Stomach smooth muscle (tissue), 2 donors: ENCODE measurements around the gene CKMT2.

Experiments used
- H3K27ac ChIP-seq: one replicate; pipeline ENCODE4 v1.7.0; 2013; ENCODE audit warnings: mild to moderate bottlenecking, low read length, inconsistent platforms
- H3K27me3 ChIP-seq, 2 donors: one replicate each; pipeline ENCODE4 v1.7.0; 2013; ENCODE audit warnings: low read length in 2 of 2; ENCODE audit not compliant: insufficient read depth in 2 of 2, control insufficient read depth in 1 of 2
- H3K36me3 ChIP-seq, 2 donors: one replicate each; pipeline ENCODE4 v1.7.0; 2013; ENCODE audit warnings: low read length in 2 of 2; ENCODE audit not compliant: control insufficient read depth in 2 of 2, insufficient read depth in 2 of 2
- H3K4me1 ChIP-seq: one replicate; pipeline ENCODE4 v1.7.0; 2013; ENCODE audit warnings: low read length; ENCODE audit not compliant: control insufficient read depth, insufficient read depth
- H3K4me3 ChIP-seq, 2 donors: one replicate each; pipeline ENCODE4 v1.7.0; 2013; ENCODE audit warnings: low read length in 2 of 2
- H3K9ac ChIP-seq, 2 donors: one replicate each; pipeline ENCODE4 v1.7.0; 2013; ENCODE audit warnings: low read length in 2 of 2, mild to moderate bottlenecking in 1 of 2
- H3K9me3 ChIP-seq, 2 donors: one replicate each; pipeline ENCODE4 v1.7.0; 2013; ENCODE audit warnings: low read length in 2 of 2; ENCODE audit not compliant: control insufficient read depth in 2 of 2
- donor health status: healthy.
- donor health status: Pancreatic carcinoma.

The CKMT2 gene

GRCh38 chr5:81303563-81303962 is 70.4 kb downstream of the CKMT2 start:
- H3K36me3 ChIP-seq, result peaks cover 0 to 9% of the 10 kb centered on the region in 2 donors
- no peak overlapping the region for H3K27ac ChIP-seq
- H3K27me3 ChIP-seq, result no peaks in the 10 kb centered on the region
- no peak overlapping the region for H3K4me3 ChIP-seq
- no peaks in the 10 kb centered on the region for H3K9me3 ChIP-seq
- H3K9ac ChIP-seq, result no peak overlapping the region
- peaks cover 17% of the 10 kb centered on the region for H3K4me1 ChIP-seq

GRCh38 chr5:81305785-81306184 is 72.7 kb downstream of the CKMT2 start:
- Histone ChIP-seq H3K4me1 (peaks cover 6% of the 10 kb centered on the region), H3K27me3 (no peaks in the 10 kb centered on the region), H3K9ac (no peak overlapping the region), H3K4me3 (no peak overlapping the region), H3K27ac (no peak overlapping the region), H3K36me3 (peaks cover 1 to 15% of the 10 kb centered on the region in 2 donors), H3K9me3 (no peaks in the 10 kb centered on the region)

- H3K27ac ChIP-seq, result no peak overlapping the region
- H3K9ac ChIP-seq, result no peak overlapping the region
- H3K27me3 ChIP-seq, result no peaks in the 10 kb centered on the region
- H3K36me3 ChIP-seq, result peaks cover 11 to 33% of the 10 kb centered on the region in 2 donors
- no peak overlapping the region for H3K4me3 ChIP-seq
- H3K4me1 ChIP-seq, result no peaks in the 10 kb centered on the region
- H3K9me3 ChIP-seq, result no peaks in the 10 kb centered on the region
These were observed 75.7 kb downstream of the CKMT2 start for GRCh38 chr5:81308836-81309235.

- H3K27ac ChIP-seq, result no peak overlapping the region
- no peak overlapping the region for H3K9ac ChIP-seq
- H3K9me3 ChIP-seq, result no peaks in the 10 kb centered on the region
- H3K4me3 ChIP-seq, result no peak overlapping the region
- H3K4me1 ChIP-seq, result no peaks in the 10 kb centered on the region
- no peaks in the 10 kb centered on the region for H3K27me3 ChIP-seq
- H3K36me3 ChIP-seq, result peaks cover 12 to 28% of the 10 kb centered on the region in 2 donors
These were observed 77.4 kb downstream of the CKMT2 start for GRCh38 chr5:81310402-81311063.

GRCh38 chr5:81313278-81313677 is 80.2 kb downstream of the CKMT2 start:
- H3K9ac ChIP-seq, result no peak overlapping the region
- no peak overlapping the region for H3K4me3 ChIP-seq
- no peaks in the 10 kb centered on the region for H3K4me1 ChIP-seq
- H3K27ac ChIP-seq, result no peak overlapping the region
- peaks cover 12 to 25% of the 10 kb centered on the region in 2 donors for H3K36me3 ChIP-seq
- H3K27me3 ChIP-seq, result no peaks in the 10 kb centered on the region
- no peaks in the 10 kb centered on the region for H3K9me3 ChIP-seq

- Histone ChIP-seq H3K4me1 (no peaks in the 10 kb centered on the region), H3K36me3 (peaks cover 12 to 25% of the 10 kb centered on the region in 2 donors), H3K4me3 (no peak overlapping the region), H3K27ac (no peak overlapping the region), H3K27me3 (no peaks in the 10 kb centered on the region), H3K9ac (no peak overlapping the region), H3K9me3 (no peaks in the 10 kb centered on the region)
These were observed 80.6 kb downstream of the CKMT2 start for GRCh38 chr5:81313686-81314085.

- H3K9ac ChIP-seq, result no peak overlapping the region
- H3K4me1 ChIP-seq, result no peaks in the 10 kb centered on the region
- no peak overlapping the region for H3K4me3 ChIP-seq
- H3K36me3 ChIP-seq, result peaks cover 12 to 23% of the 10 kb centered on the region in 2 donors
- H3K27me3 ChIP-seq, result no peaks in the 10 kb centered on the region
- H3K9me3 ChIP-seq, result no peaks in the 10 kb centered on the region
- no peak overlapping the region for H3K27ac ChIP-seq
These were observed 81.5 kb downstream of the CKMT2 start for GRCh38 chr5:81314581-81314980.

- H3K27ac ChIP-seq, result no peak overlapping the region
- H3K9ac ChIP-seq, result no peak overlapping the region
- no peaks in the 10 kb centered on the region for H3K27me3 ChIP-seq
- no peaks in the 10 kb centered on the region for H3K9me3 ChIP-seq
- H3K4me1 ChIP-seq, result no peaks in the 10 kb centered on the region
- H3K36me3 ChIP-seq, result peaks cover 12 to 21% of the 10 kb centered on the region in 2 donors
- no peak overlapping the region for H3K4me3 ChIP-seq
These were observed 82.2 kb downstream of the CKMT2 start for GRCh38 chr5:81315336-81315735.

GRCh38 chr5:81315830-81316229 is 82.7 kb downstream of the CKMT2 start:
- peaks cover 10 to 17% of the 10 kb centered on the region in 2 donors for H3K36me3 ChIP-seq
- H3K27me3 ChIP-seq, result no peaks in the 10 kb centered on the region
- H3K4me3 ChIP-seq, result no peak overlapping the region
- H3K27ac ChIP-seq, result no peak overlapping the region
- H3K9me3 ChIP-seq, result no peaks in the 10 kb centered on the region
- H3K9ac ChIP-seq, result no peak overlapping the region
- no peaks in the 10 kb centered on the region for H3K4me1 ChIP-seq
